Right ventricle myocardium inferior (tissue), 1 donor: ENCODE data around the gene PTPRD. TPM values are rescaled to one million over a fixed set of nuclear protein-coding genes. Genes with fewer than 3 reads are reported as not detected.

ENCODE experiments used
- ATAC-seq: fragments of 200-7000 bp; cut with Tn5 transposase; one replicate; pipeline ENCODE4 v1.9.1; 2020; ENCODE audit warnings: mild to moderate bottlenecking, moderate library complexity
- DNase-seq: peaks from one replicate; pipeline ENCODE4 v3.0.0; 2021; ENCODE audit errors: missing footprints
- intact Hi-C: fragments of 100-400 bp; cut with DNase I; formaldehyde crosslinking; loops from one replicate; pipeline ENCODE4 v1.11.0; 2022
- total RNA-seq: library from RNA; stranded (reverse); fragmentation: NEBNext Ultra II Directional; extraction: Animal tissue kit (Norgen Biotek cat#: 25700); gene quantifications from one replicate; pipeline ENCODE4 v1.2.1, GENCODE V29; 2021
- donor health status: DM: no; HTN: yes; CAD: no; lungs with severe emphysema.

Gene PTPRD
- total RNA-seq, 1 donor from 2014 or later: 13.3 TPM

DNA sequence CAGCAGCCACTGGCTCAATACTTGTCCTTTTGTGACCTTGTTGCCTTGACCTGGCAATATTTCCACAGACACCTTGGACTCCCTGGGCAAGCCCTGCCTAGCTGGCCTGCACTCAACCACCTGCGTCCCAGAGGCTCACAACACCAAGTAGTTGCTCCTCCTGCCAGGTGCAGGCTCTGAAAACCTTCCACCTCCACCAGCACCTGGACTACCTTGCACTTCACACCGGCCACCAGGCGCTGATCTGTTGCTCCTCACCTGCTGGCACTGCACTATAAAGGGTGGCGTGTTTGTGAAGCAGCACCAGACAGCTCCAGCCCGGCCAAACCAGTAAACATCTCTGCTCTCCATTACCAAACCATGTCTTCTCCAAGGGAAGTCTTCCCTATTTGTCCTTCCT is 997.7 kb downstream of the PTPRD start:
- DNase-seq (no peak), ATAC-seq (no peak)
- intact Hi-C loops: no loop called here

DNA sequence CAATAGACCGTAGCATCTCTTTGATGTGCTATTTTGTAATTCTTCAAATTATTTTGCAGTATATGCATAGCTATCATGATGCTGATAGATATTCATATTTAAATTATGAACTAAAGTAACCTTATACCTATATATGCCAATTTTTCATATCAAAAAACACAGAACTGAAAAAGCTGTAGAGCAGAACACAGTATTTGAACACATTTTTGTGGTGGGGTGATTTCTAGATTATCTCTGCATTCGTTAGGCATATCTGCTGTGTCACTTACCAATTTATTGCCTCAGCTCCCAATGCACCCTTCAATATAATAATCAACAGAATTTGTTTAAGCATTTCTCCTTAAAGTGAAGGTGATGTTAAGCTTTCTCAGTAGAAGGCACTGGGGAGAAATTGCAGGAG is 998.2 kb downstream of the PTPRD start:
- ATAC-seq (no peak), DNase-seq (no peak)
- intact Hi-C loops: no loop called here

DNA sequence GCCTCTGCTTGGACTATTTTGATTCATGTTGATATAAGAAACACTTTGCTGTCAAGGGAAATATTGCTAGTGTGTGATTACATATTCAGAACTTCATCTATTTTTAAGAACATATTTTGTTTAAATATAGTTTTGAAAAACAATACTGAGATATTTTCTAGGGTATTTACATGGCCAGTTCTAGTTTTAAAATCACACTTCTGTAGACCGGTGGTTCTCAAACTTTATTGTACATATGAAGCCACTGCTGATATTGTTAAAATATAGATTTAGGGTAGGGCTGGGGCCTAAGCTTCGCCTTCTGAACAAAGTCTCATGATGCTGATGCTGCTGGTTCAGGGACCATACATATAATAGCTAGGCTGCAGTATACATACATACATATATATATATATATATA is 1000.0 kb downstream of the PTPRD start:
- no peak for ATAC-seq
- intact Hi-C loops: no loop called here

DNA sequence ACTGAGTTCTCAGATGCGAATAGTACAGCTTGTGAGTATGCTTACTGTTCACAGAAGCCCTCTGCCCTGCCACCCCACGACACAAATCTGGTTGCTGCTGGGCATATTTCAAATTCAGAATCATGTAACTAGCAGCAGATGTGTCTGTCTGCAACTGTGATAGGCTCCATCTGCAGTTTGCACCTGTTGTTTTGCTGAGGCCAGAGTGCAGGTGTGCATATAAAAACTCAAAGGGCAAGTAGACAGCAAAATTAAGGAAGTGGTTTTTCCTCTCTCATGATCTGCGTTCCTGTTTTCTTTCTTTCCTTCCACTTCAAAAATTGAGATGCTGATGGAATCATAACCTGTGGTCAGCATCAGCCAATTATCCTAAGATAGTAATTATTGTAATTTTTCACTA is 1000.5 kb downstream of the PTPRD start:
- no peak for ATAC-seq
- no peak for DNase-seq
- intact Hi-C loops: no loop called here

More for the DNA sequence above, 1000.0 kb downstream of the PTPRD start:
- no peak for DNase-seq

DNA sequence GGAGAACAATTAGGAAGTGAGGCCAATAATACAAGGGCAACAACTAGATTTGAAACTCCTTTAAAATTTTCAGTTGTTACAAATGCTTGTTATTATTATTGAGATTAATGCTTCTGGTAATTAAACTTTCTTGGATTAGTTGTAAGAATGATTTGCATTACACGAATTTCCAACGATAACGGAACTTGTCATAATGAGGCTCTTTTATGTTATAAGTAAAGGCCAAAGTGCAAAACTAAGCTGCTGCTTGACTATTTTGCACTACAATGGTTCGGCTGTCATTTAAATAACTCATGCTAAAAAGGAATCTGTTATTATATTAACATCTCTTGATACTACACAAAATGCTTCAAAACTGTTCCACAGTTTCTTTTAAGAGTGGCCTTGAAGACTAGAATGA is 1007.1 kb downstream of the PTPRD start:
- intact Hi-C loops: no loop called here
- ATAC-seq (no peak), DNase-seq (no peak)

DNA sequence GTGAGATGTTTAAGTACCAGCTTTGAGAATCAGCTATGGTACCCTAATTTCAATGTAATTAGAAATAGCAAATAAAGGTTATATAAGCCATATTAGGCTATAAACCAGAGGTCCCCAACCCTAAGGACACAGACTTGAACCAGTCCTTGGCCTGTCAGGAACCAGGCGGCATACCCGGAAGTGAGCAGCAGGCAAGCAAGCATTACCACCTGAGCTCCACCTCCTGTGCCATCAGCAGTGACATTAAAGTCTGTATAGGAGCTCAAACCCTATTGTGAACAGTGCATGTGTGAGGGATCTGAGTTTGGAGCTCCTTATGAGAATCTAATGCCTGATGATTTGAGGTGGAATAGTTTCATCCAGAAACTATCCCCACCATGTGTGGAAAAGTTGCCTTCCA is 1009.5 kb downstream of the PTPRD start:
- DNase-seq: no peak
- no peak for ATAC-seq
- intact Hi-C loops: no loop called here

DNA sequence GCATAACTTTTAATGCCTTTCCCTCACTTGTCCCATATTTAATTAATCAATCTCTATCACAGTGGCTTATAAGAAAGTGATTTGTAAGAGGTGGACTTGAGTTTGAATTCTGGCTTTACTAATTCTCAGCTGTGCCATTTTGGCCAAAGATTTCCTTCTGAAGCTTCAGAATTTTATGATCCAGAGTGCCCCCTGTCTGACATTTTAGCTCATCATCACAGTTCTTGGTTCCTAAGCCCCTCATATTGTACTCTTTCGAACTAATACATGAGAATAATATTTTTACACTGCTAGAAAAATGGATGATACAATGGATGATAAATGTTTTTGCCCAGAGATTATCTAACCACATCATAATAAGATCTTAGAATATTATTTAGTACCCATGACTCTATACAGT is 1014.1 kb downstream of the PTPRD start:
- no peak for ATAC-seq
- DNase-seq: no peak
- intact Hi-C loops: no loop called here

DNA sequence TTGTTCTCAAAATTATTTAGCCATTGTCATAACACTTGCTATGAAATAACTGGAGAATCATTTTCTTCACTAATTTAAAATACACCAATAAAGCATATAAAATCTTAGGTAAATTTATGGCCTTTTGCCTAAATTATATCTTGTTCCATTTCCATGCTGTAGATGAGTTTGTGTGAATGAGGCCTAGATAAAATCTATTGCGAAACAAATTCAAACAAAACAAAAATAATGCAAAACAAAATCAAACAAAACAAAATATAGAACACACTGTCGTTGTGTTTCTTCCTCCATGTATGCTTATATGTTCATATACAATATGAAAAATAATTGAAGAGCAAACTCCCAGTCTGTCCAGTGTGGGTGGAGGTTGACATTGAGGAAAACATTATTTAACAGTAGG is 1020.7 kb downstream of the PTPRD start:
- intact Hi-C loops: no loop called here
- DNase-seq (no peak), ATAC-seq (no peak)

DNA sequence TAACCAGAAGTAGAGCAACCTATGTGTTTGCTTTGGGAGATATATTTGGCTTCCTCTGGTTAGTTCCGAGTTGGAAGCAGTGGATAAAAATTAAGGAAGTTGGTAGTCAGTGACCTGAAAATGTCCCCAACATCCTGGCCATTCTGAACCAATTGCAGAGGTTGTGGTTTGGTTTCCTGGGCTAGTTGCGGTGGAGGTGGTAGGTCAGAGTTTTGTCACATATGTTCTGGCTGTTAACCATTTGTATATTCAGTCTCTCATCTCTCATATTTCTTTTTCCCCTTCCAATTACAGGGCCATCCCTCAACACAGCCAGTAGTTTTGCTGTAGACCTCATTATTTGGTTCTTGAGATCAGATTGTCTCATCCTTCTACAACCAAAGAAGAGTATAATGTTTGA is 1026.9 kb downstream of the PTPRD start:
- intact Hi-C loops: no loop called here
- ATAC-seq (no peak), DNase-seq (no peak)

DNA sequence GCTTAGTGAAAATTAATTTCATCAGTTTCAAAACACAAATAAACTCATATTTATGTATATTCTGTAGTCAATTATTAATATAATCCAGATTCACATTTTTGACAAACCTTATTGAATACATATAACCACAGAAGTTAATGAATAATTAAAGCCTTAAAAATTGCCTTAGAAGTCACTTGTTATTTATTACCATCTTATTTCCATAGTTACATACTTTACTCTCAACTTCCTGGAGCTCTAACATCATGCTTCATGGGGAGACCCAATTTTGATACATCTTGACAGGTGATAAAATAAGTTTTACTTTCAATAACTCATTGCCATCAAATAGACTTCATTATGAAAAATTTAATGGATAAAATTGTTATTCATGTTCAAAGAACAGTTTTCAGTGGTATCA is 1038.7 kb downstream of the PTPRD start:
- ATAC-seq (no peak), DNase-seq (no peak)
- intact Hi-C loops: no loop called here

DNA sequence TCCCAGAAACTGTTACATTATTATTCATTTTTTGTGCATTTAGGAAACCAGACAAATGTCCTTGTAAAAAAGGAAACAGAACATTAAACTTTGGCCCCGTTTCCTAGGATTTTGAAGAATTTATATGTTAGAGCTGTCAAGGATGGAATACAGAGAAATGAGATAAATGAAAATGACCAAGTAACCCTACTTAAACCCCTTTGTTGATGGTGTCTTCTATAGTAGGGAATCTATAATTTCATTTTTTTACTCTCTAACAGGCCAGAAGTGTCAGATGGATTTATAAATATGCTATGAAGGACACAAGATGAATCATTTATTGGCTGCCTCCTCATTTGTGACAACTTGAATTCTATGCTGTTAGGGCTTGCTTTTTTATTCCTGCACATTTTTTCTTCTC is 1047.1 kb downstream of the PTPRD start:
- intact Hi-C loops: no loop called here
- no peak for ATAC-seq
- DNase-seq: no peak

DNA sequence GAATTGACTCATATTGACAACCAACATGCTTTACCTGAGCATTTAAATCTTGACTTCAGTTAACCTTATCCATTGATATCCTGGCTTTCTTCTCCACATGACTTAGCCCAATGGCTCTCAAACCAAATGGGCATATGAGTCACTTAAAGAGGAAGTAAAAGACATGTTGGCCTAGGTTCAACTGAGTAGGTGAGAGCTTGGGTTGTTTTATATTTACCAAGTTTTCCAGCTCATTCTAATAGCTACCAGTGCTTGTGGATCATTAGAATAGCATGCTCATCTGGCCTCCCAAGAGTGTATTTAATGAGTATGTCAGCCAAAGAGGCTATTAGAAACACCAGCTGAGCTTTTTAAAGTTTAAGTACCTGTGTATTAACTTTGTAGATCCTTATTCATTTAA is 1049.0 kb downstream of the PTPRD start:
- DNase-seq: no peak
- no peak for ATAC-seq
- intact Hi-C loops: no loop called here

DNA sequence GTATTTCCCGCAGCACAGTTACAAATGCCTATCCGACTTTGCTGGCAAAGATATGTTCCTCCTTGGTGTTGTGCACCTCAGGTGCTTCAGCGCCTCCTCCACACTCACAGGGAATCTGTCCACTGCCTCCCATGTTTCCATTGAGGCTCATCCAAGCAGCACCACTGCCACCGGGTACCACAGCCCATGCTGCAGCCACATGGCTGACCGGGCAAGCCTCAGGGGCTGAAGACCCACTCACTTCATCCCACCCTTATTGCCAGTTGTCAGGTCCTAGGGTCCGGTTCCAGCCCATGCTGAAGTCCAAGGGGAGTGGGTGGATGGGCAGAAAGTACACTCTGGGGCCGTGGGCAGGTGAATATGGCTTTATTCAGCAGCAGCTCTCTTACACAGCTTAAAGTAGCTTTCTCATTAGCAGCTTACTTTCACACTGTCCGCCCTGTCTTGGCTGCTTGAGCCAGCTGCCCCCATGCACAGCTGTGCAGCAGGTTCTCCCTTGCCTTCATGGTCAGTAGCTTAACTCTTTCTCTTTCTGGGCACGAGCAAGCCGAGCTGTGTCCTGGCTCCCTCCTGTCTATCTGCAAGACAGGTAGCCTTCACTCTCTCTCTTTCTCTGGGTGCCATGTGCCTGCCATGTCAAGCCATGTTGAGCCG is 1052.3 kb downstream of the PTPRD start:
- DNase-seq: no peak
- intact Hi-C loops: no loop called here
- ATAC-seq: no peak

DNA sequence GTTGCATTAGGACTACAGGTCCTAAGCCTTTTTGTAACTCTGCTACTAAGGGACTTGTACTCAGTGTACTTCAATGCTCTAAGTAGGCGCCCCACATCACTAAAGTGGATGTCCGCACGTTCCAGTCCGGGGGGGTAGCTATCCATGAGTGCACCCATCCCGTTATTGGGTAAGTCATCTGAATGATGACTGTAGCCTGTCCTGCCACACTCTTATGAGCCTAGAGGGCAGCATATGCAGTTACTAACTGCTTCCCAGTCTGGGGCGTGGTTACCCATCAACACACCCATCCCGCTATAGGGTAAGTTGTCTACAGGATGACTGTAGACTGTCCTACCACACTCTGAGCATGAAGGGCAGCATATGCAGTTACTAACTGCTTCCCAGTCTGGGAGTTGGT is 1053.9 kb downstream of the PTPRD start:
- DNase-seq (no peak), ATAC-seq (no peak)
- intact Hi-C loops: no loop called here

DNA sequence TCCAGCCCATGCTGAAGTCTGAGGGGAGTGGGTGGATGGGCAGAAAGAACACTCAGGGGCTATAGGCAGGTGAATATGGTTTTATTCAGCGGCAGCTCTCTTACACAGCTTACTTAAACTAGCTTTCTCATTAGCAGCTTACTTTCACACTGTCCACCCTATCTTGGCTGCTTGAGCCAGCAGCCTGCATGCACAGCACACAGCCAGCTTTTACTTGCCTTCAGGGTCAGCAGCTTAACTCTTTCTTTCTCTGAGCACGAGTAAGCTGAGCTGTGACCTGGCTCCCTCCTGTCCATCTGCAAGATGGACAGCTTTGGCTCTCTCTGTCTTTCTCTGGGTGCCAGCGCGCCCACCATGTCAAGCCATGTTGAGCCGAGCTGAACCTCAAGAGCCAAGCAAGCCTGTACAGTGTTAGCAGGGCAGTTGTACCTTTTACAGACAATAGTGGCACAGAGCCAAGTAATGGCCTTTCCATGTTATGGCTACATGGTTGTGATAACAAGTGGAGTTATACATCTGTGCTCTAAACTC is 1054.9 kb downstream of the PTPRD start:
- DNase-seq (no peak), ATAC-seq (no peak)
- intact Hi-C loops: no loop called here

DNA sequence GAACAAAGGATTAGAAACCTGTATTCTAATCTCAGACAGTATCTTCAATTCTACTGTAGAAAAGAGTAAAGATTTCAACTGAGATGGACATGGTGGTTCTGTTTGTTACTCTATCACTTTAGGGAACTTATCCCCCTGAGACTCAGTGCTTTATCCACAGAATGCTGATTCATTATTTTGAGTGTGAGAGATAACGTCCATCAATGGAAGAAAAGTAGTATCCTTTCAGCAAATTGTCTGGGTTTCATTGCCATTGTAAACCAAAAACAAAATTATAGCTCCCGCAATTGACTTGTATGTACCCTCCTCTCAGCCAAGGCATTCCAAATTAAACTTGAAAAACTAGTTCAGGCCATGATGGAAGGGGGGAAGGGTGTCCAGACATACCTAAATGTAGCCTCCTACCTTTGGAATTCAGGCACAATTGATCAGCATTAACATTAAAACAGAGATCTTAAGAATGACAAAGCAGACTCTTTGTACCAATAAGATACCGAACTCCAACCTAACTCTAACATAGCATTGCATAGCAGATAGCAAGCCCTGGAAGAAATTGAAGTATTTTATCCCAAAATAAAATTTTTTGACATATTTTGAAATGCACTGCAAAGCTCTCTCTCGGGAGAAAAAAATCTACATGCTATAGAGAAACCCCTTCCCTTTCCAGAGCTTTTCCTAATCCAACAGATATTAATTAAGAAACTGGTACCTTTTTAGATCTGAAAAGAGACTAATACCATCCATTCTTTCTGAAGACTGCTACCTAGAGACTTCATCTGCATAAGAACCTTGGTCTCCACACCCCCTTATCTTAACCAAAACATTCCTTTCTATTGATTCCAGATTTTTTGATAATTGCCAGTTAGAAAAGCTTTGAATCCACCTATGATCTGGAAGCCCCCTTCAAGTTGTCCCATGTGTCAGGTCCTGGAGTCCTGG is 1055.7 kb downstream of the PTPRD start:
- ATAC-seq: no peak
- intact Hi-C loops: no loop called here
- DNase-seq: no peak

DNA sequence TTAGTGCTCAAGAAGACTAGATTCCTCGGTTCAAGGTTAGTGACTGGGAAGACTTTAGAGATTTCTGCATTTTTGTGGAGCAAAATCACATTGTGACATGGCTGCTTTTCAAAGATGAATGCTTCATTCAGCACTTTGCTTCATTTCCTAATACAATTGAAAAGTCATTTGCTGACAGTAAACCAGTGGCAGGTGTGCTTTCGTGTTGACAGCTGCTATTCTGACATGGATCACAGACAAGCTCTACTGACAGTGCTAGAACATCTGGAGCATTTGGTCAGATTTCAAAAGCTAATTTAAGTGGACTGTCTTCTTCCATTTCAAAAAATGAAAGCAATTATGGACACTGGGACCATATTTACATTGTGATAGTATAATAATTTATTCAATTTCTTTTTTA is 1060.1 kb downstream of the PTPRD start:
- intact Hi-C loops: no loop called here
- DNase-seq (no peak), ATAC-seq (no peak)

DNA sequence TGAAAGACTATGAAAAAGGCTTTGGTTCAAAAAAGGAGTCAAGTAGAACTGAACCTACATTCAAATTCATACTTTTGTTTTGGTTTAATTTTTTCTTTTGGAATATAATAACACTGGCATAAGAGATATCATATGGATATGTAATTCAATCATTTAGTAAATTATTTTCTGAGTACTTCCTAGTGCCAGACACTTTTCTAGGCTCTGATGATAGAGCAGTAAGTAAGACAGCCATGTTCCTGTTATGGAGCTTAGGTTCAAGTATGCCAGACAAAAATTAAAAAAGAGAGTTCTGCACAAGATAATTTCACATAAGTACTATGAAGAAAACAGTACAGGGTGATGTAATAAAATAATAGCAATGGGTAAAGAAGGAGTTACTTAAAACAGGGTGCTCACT is 1074.0 kb downstream of the PTPRD start:
- intact Hi-C loops: no loop called here
- ATAC-seq (no peak), DNase-seq (no peak)

DNA sequence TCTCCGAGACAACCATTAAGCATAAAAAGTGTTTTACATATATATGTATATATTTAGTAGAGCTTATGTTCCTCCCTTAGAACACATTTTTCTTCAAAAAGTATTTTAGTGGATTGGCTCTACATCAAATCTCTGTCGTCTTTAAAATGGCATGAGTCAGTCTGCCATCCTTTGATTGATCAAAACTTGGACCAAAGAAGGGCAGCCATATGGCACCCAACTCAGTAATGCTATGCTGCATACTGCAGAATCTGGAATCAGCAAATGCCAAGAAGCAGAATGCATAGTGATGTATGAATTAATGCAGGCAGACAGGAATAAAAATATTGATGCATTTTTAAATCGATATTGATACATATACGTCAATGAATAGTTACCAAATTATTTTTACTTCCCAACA is 1074.4 kb downstream of the PTPRD start:
- DNase-seq (no peak), ATAC-seq (no peak)
- intact Hi-C loops: no loop called here

DNA sequence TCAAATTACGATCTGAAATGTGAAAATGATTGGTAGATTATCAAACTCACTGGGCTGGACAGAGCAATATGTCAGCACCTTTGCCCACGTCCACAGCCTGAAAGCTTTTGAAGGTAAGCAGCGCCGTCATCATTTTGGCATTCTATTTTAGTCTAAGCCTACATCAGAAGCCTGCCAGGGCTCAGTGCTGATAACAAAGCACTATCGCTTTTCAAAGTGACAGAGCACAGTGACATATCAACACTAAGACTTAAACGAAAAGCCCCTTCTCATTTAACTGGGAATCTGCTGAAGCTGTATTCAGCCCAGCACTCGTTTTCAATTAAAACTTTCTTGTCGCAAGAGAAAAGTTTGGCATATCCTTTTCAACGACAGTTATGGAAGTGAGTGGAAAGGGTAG is 1076.3 kb downstream of the PTPRD start:
- intact Hi-C loops: no loop called here
- ATAC-seq: no peak
- no peak for DNase-seq
